Measurements from ENCODE around the gene DCANP1. TPM values are rescaled to one million over a fixed set of nuclear protein-coding genes. Genes with fewer than 3 reads are reported as not detected.

DCANP1 gene
- total and polyA plus RNA-seq, 2 experiments from 2014 or later = not detected

- Histone ChIP-seq H3K27me3 (peaks cover 68% of the 10 kb centered on the region), H3K9me3 (ENCODE audit: low read depth) (no peaks in the 10 kb centered on the region), H3K27ac (no peak overlapping the region)
These were observed 13.3 kb upstream of the DCANP1 start for GRCh38 chr5:135460246-135461033.

GRCh38 chr5:135458921-135459331 lies 11.8 kb upstream of the DCANP1 start:
- Histone ChIP-seq H3K27me3 (peaks cover 64% of the 10 kb centered on the region), H3K4me3 (no peak overlapping the region), H3K9me3 (ENCODE audit: low read depth) (no peaks in the 10 kb centered on the region), H3K4me1 (ENCODE audit: low read depth) (no peaks in the 10 kb centered on the region), H3K36me3 (no peaks in the 10 kb centered on the region), H3K27ac (no peak overlapping the region)
- DNase-seq (ENCODE audit: low read depth in 1 of 2, low spot score in 1 of 2) = peak in 1 of 2 donors; percentile 91
- TF ChIP-seq CTCF (IDR thresholded peaks at IDR 0.05; ENCODE audit: low read depth, low read length) = no peak

More at GRCh38 chr5:135460246-135461033, 13.3 kb upstream of the DCANP1 start:
- no peaks in the 10 kb centered on the region for H3K4me1 ChIP-seq (ENCODE audit: low read depth)
- no peak for TF ChIP-seq CTCF (IDR thresholded peaks at IDR 0.05; ENCODE audit: low read depth, low read length)
- no peak for DNase-seq (ENCODE audit: low read depth in 1 of 2, low spot score in 1 of 2)
- H3K4me3 ChIP-seq = no peak overlapping the region
- H3K36me3 ChIP-seq = no peaks in the 10 kb centered on the region

- Histone ChIP-seq H3K4me1 (ENCODE audit: low read depth) (no peaks in the 10 kb centered on the region), H3K36me3 (no peaks in the 10 kb centered on the region), H3K27ac (no peak overlapping the region), H3K9me3 (ENCODE audit: low read depth) (no peaks in the 10 kb centered on the region), H3K4me3 (no peak overlapping the region), H3K27me3 (peaks cover 64% of the 10 kb centered on the region)
- DNase-seq (ENCODE audit: low read depth in 1 of 2, low spot score in 1 of 2) = no peak
- TF ChIP-seq CTCF (IDR thresholded peaks at IDR 0.05; ENCODE audit: low read depth, low read length) = no peak
These were observed 11.2 kb upstream of the DCANP1 start for GRCh38 chr5:135458356-135458755.

- Histone ChIP-seq H3K36me3 (no peaks in the 10 kb centered on the region), H3K4me3 (no peak overlapping the region), H3K27ac (no peak overlapping the region), H3K27me3 (peaks cover 64% of the 10 kb centered on the region), H3K9me3 (ENCODE audit: low read depth) (no peaks in the 10 kb centered on the region), H3K4me1 (ENCODE audit: low read depth) (no peaks in the 10 kb centered on the region)
- peak; percentile 62 to 74 for DNase-seq (ENCODE audit: low read depth in 1 of 2, low spot score in 1 of 2)
- TF ChIP-seq CTCF (IDR thresholded peaks at IDR 0.05; ENCODE audit: low read depth, low read length) = peak; percentile 88
These were observed 10.4 kb upstream of the DCANP1 start for GRCh38 chr5:135457424-135458071.

GRCh38 chr5:135456238-135457099 lies 9.3 kb upstream of the DCANP1 start:
- DNase-seq (ENCODE audit: low read depth in 1 of 2, low spot score in 1 of 2) = peak in 1 of 2 donors; percentile 88
- H3K27ac ChIP-seq = no peak overlapping the region
- H3K4me1 ChIP-seq (ENCODE audit: low read depth) = no peaks in the 10 kb centered on the region
- H3K9me3 ChIP-seq (ENCODE audit: low read depth) = no peaks in the 10 kb centered on the region
- peaks cover 67% of the 10 kb centered on the region for H3K27me3 ChIP-seq
- no peaks in the 10 kb centered on the region for H3K36me3 ChIP-seq
- H3K4me3 ChIP-seq = no peak overlapping the region
- no peak for TF ChIP-seq CTCF (IDR thresholded peaks at IDR 0.05; ENCODE audit: low read depth, low read length)

Measured in cardiac muscle cell (in vitro differentiated cells and primary cell).